ENCODE data around the gene TMEM39A. TPM values are rescaled to one million over a fixed set of nuclear protein-coding genes. Genes with fewer than 3 reads are reported as not detected.

TMEM39A gene
- total and polyA plus RNA-seq, 2 of the 4 experiments (the other 2 are of a cell fraction) = 29.6 to 117 TPM

DNA sequence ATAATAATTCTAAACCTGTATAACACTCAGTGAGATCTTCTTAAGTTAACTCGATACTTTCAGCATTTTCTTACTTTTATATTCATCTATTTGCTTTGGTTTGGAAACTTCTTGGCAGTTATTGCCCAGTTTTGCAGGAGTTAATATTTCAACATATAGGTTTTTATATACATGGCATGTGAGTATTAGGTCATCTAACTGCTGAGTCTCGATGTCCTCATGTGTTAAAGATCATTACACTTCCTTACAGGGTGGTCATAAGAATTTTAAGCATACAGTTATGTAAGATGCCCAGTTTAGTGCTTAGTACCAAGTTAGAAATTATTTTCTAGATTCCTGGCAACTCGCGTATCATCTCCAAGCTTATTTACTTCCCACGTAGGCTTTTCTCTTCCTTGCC lies 62.9 kb downstream of the TMEM39A start:
- no peak overlapping the region for H4K91ac ChIP-seq (ENCODE audit: insufficient read depth, low read depth, low read length)
- intact Hi-C loops (cut with micrococcal nuclease) = no loop called here
- H3K4me2 ChIP-seq (ENCODE audit: low read depth, low read length) = no peak overlapping the region
- TF ChIP-seq BHLHE40 (IDR thresholded peaks at IDR 0.05; ENCODE audit: low read depth, low read length) (no peak), RCOR1 (IDR thresholded peaks at IDR 0.05; ENCODE audit: insufficient replicate concordance, low read length) (no peak), MAZ (IDR thresholded peaks at IDR 0.05; ENCODE audit: borderline replicate concordance, low read depth, low read length) (no peak), MXI1 (IDR thresholded peaks at IDR 0.05; ENCODE audit: borderline replicate concordance, low read depth, low read length) (no peak), POLR2A (IDR thresholded peaks at IDR 0.05; ENCODE audit: low read depth, low read length) (no peak), NFE2L2 (IDR thresholded peaks at IDR 0.05; ENCODE audit: low read depth, low read length) (no peak), RAD21 (IDR thresholded peaks at IDR 0.05; ENCODE audit: low read length) (no peak), SMC3 (IDR thresholded peaks at IDR 0.05; ENCODE audit: low read depth, low read length) (no peak), CEBPB (IDR thresholded peaks at IDR 0.05; ENCODE audit: low read depth, low read length) (no peak), RFX5 (IDR thresholded peaks at IDR 0.05; ENCODE audit: low read depth, low read length) (no peak), MAFK (IDR thresholded peaks at IDR 0.05; ENCODE audit: low read depth, low read length) (no peak), FOS (IDR thresholded peaks at IDR 0.05; ENCODE audit: low read depth, low read length) (no peak), CHD1 (IDR thresholded peaks at IDR 0.05; ENCODE audit: low read depth, low read length) (no peak)
- TF ChIP-seq, protein P1, sequence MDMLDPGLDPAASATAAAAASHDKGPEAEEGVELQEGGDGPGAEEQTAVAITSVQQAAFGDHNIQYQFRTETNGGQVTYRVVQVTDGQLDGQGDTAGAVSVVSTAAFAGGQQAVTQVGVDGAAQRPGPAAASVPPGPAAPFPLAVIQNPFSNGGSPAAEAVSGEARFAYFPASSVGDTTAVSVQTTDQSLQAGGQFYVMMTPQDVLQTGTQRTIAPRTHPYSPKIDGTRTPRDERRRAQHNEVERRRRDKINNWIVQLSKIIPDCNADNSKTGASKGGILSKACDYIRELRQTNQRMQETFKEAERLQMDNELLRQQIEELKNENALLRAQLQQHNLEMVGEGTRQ (IDR thresholded peaks at IDR 0.05; ENCODE audit: low read depth, low read length) = no peak
- TF ChIP-seq, protein P2, sequence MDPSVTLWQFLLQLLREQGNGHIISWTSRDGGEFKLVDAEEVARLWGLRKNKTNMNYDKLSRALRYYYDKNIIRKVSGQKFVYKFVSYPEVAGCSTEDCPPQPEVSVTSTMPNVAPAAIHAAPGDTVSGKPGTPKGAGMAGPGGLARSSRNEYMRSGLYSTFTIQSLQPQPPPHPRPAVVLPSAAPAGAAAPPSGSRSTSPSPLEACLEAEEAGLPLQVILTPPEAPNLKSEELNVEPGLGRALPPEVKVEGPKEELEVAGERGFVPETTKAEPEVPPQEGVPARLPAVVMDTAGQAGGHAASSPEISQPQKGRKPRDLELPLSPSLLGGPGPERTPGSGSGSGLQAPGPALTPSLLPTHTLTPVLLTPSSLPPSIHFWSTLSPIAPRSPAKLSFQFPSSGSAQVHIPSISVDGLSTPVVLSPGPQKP (IDR thresholded peaks at IDR 0.05; ENCODE audit: borderline replicate concordance, low read depth, low read length) = no peak
- TF ChIP-seq, protein P3, sequence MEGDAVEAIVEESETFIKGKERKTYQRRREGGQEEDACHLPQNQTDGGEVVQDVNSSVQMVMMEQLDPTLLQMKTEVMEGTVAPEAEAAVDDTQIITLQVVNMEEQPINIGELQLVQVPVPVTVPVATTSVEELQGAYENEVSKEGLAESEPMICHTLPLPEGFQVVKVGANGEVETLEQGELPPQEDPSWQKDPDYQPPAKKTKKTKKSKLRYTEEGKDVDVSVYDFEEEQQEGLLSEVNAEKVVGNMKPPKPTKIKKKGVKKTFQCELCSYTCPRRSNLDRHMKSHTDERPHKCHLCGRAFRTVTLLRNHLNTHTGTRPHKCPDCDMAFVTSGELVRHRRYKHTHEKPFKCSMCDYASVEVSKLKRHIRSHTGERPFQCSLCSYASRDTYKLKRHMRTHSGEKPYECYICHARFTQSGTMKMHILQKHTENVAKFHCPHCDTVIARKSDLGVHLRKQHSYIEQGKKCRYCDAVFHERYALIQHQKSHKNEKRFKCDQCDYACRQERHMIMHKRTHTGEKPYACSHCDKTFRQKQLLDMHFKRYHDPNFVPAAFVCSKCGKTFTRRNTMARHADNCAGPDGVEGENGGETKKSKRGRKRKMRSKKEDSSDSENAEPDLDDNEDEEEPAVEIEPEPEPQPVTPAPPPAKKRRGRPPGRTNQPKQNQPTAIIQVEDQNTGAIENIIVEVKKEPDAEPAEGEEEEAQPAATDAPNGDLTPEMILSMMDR (conservative IDR thresholded peaks at IDR 0.05; ENCODE audit: low read depth, low read length) = no peak
- H3K27me3 ChIP-seq (ENCODE audit: control insufficient read depth, insufficient read depth, low read length) = no peaks in the 10 kb centered on the region
- H3K14ac ChIP-seq (replicated peaks; ENCODE audit: low read depth, low read length) = no peak overlapping the region
- no peak overlapping the region for H4K5ac ChIP-seq (ENCODE audit: low read depth, low read length)
- POLR2A ChIA-PET (ENCODE audit: unreplicated experiment) = no interaction called here
- H2BK5ac ChIP-seq (ENCODE audit: low read depth, low read length, poor library complexity, severe bottlenecking) = no peak overlapping the region
- no peak overlapping the region for H2BK15ac ChIP-seq (ENCODE audit: low read depth, low read length)
- H4K8ac ChIP-seq (ENCODE audit: low read depth in 2 of 2, low read length in 2 of 2) = no peak overlapping the region
- H3K56ac ChIP-seq (ENCODE audit: extremely low read depth, insufficient read depth, low read length) = no peak overlapping the region
- no peak overlapping the region for H3K23ac ChIP-seq (ENCODE audit: low read depth, low read length)
- no peak overlapping the region for H3K4me3 ChIP-seq (ENCODE audit: insufficient read depth, low read depth, low read length)
- H3K9ac ChIP-seq (ENCODE audit: low read depth, low read length) = no peak overlapping the region
- H2AFZ ChIP-seq (replicated peaks; ENCODE audit: low read length, poor library complexity) = no peak overlapping the region
- DNase-seq (no peak), ATAC-seq (ENCODE audit: low read depth) (no peak)
- no CpG with 5 or more reads among the region's 5 CpGs for WGBS, 2 experiments (ENCODE audit: extremely low coverage in 2 of 2, insufficient read length in 1 of 2)
- no peak overlapping the region for H3K18ac ChIP-seq (ENCODE audit: low read depth, low read length)
- H3K27ac ChIP-seq (ENCODE audit: insufficient read depth, low read length) = no peak overlapping the region
- H2AK9ac ChIP-seq (replicated peaks; ENCODE audit: low read depth, low read length, poor library complexity) = no peak overlapping the region
- no peaks in the 10 kb centered on the region for H3K9me3 ChIP-seq (ENCODE audit: control insufficient read depth, insufficient read depth, low read length)
- H3K4ac ChIP-seq (ENCODE audit: low read depth, low read length) = no peak overlapping the region
- H2AK5ac ChIP-seq (ENCODE audit: low read depth, low read length) = no peak overlapping the region
- H2BK20ac ChIP-seq (ENCODE audit: low read depth, low read length) = no peak overlapping the region
- H3K79me1 ChIP-seq (ENCODE audit: low read depth in 1 of 2, low read length in 2 of 2) = peaks cover 2 to 3% of the 10 kb centered on the region in 2 experiments; a peak in 1 of 4 replicates
- BruUV-seq (replicated peaks) = no TSS peak
- no peaks in the 10 kb centered on the region for H4K20me1 ChIP-seq (ENCODE audit: insufficient read depth, low read length)
- no peaks in the 10 kb centered on the region for H3K4me1 ChIP-seq (ENCODE audit: control insufficient read depth, insufficient read depth, low read length)
- peaks cover 17% of the 10 kb centered on the region for H3K36me3 ChIP-seq (ENCODE audit: control insufficient read depth, insufficient read depth, low read length)
- H3K9me1 ChIP-seq (ENCODE audit: insufficient read depth, low read length) = peaks cover 3% of the 10 kb centered on the region; the same call in 1 of the 2 replicates
- CTCF ChIA-PET = interaction anchor here (0.6 kb wide), 1 partner anchor 31 kb away, joined by 3 read pairs; no protein-coding TSS in a partner anchor
- H2BK120ac ChIP-seq (ENCODE audit: low read depth, low read length) = no peak overlapping the region
- in situ Hi-C loops (cut with MboI; ENCODE audit: low sequenced_read_pairs) = no loop called here
- dilution Hi-C loops (cut with HindIII; ENCODE audit: low sequenced_read_pairs, unreplicated experiment) = no loop called here

Measured in IMR-90 (cell line).